Measurements from ENCODE around the gene PCF11.

The PCF11 gene

DNA sequence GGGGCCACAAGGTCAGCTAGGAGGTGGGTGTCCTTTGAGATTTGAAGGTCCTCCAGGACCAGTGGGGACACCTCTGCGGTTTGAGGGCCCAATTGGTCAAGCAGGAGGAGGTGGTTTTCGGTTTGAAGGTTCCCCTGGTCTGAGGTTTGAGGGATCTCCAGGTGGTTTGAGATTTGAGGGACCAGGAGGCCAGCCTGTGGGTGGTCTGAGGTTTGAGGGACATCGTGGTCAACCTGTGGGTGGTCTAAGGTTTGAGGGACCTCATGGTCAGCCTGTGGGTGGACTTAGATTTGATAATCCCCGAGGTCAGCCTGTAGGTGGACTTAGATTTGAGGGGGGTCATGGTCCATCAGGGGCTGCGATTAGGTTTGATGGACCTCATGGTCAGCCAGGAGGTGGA lies 11.8 kb downstream of the PCF11 start:
- Histone ChIP-seq H3K23ac (ENCODE audit: low read length in 2 of 2) (no peak overlapping the region), H3K27ac (ENCODE audit: low read length, poor library complexity, severe bottlenecking) (no peak overlapping the region), H3K4me3 (ENCODE audit: insufficient read depth in 1 of 2, low read depth in 1 of 2, low read length in 2 of 2) (no peak overlapping the region), H3K9ac (ENCODE audit: low read length) (no peak overlapping the region), H3K4me1 (ENCODE audit: control insufficient read depth, insufficient read depth, low read depth, low read length) (peaks cover 6% of the 10 kb centered on the region), H4K8ac (ENCODE audit: low read length) (no peak overlapping the region), H4K91ac (ENCODE audit: low read length) (no peak overlapping the region), H3K18ac (ENCODE audit: low read depth in 1 of 2, low read length in 2 of 2) (no peak overlapping the region), H3K36me3 (ENCODE audit: control insufficient read depth in 1 of 2, insufficient read depth in 2 of 2, low read depth in 1 of 2, low read length in 2 of 2) (peaks cover 21 to 92% of the 10 kb centered on the region in 2 experiments), H3K79me1 (replicated peaks; ENCODE audit: low read length, poor library complexity, severe bottlenecking) (peaks cover 6% of the 10 kb centered on the region), H2AFZ (ENCODE audit: low read depth, low read length) (no peak overlapping the region), H3K14ac (ENCODE audit: low read length in 2 of 2) (no peak overlapping the region), H3K4me2 (ENCODE audit: low read length, poor library complexity, severe bottlenecking) (no peak overlapping the region), H2BK15ac (ENCODE audit: low read depth, poor library complexity, severe bottlenecking) (no peak overlapping the region), H3K9me3 (ENCODE audit: control insufficient read depth, low read length) (no peaks in the 10 kb centered on the region), H2BK120ac (ENCODE audit: low read depth, low read length) (no peak overlapping the region), H3K27me3 (ENCODE audit: control insufficient read depth in 1 of 2, insufficient read depth in 1 of 2, low read length in 2 of 2) (no peaks in the 10 kb centered on the region), H3K4ac (ENCODE audit: low read depth in 1 of 2, low read length in 2 of 2) (no peak overlapping the region), H2AK5ac (ENCODE audit: low read length, severe bottlenecking) (no peak overlapping the region), H2BK12ac (ENCODE audit: low read length in 2 of 2) (no peak overlapping the region), H2BK5ac (ENCODE audit: low read depth, low read length, poor library complexity, severe bottlenecking) (no peak overlapping the region)
- DNase-seq, result no peak
- WGBS, result over 99% methylated on average over 5 of the region's 5 CpGs

DNA sequence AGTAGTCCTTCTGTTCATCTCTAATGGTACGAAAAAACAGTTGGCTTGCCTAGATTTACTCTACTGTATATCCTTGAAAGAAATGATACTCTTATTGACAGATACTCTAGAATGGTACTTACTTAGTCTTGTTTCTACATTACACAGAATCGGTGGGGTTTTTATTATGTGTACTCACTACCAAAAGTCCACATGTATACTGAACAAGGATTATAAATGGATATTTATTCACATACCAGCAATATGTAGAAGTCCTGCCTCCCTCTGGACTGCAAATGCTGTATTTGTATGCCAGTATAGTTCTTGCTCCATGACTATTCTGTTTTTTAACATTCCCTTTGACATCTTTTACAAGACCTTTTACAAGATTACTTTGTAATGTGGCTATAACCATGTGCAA lies 13.9 kb downstream of the PCF11 start:
- no CpG with 5 or more reads among the region's 2 CpGs for WGBS
- H3K27ac ChIP-seq (ENCODE audit: low read length, poor library complexity, severe bottlenecking), result no peak overlapping the region
- DNase-seq, result no peak

DNA sequence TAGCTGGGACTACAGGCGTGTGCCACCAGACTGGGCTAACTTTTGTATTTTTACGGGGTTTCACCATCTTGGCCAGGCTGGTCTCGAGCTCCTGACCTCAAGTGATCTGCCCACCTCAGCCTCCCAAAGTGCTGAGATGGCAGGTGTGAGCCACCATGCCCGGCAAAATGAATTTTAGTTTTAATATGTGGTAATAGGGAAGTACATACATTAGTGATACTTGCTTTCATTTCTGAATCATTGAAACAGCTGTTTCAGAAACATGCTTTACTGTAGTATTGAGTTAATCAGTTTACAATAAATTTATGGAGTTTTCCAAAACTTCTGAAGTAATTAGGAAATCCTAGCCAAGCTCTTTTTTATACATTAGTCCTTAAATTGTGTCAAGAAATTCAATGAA lies 15.6 kb downstream of the PCF11 start:
- H4K8ac ChIP-seq (ENCODE audit: low read length), result no peak overlapping the region
- no peak overlapping the region for H3K18ac ChIP-seq (ENCODE audit: low read depth in 1 of 2, low read length in 2 of 2)
- no peaks in the 10 kb centered on the region for H3K9me3 ChIP-seq (ENCODE audit: control insufficient read depth, low read length)
- no peak overlapping the region for H2AK5ac ChIP-seq (ENCODE audit: low read length, severe bottlenecking)
- no peak overlapping the region for H2BK12ac ChIP-seq (ENCODE audit: low read length in 2 of 2)
- no peak overlapping the region for H3K14ac ChIP-seq (ENCODE audit: low read length in 2 of 2)
- H3K4me3 ChIP-seq (ENCODE audit: insufficient read depth in 1 of 2, low read depth in 1 of 2, low read length in 2 of 2), result no peak overlapping the region
- no peaks in the 10 kb centered on the region for H3K27me3 ChIP-seq (ENCODE audit: control insufficient read depth in 1 of 2, insufficient read depth in 1 of 2, low read length in 2 of 2)
- no peak overlapping the region for H3K9ac ChIP-seq (ENCODE audit: low read length)
- H4K91ac ChIP-seq (ENCODE audit: low read length), result no peak overlapping the region
- H3K4me1 ChIP-seq (ENCODE audit: control insufficient read depth, insufficient read depth, low read depth, low read length), result peaks cover 7% of the 10 kb centered on the region
- H2AFZ ChIP-seq (ENCODE audit: low read depth, low read length), result no peak overlapping the region
- peaks cover 6% of the 10 kb centered on the region for H3K79me1 ChIP-seq (replicated peaks; ENCODE audit: low read length, poor library complexity, severe bottlenecking)
- H3K27ac ChIP-seq (ENCODE audit: low read length, poor library complexity, severe bottlenecking), result no peak overlapping the region
- no peak overlapping the region for H3K4ac ChIP-seq (ENCODE audit: low read depth in 1 of 2, low read length in 2 of 2)
- H3K36me3 ChIP-seq (ENCODE audit: control insufficient read depth in 1 of 2, insufficient read depth in 2 of 2, low read depth in 1 of 2, low read length in 2 of 2), result peaks cover 26 to 87% of the 10 kb centered on the region in 2 experiments
- DNase-seq, result no peak
- 98% methylated on average over 3 of the region's 4 CpGs for WGBS
- H2BK5ac ChIP-seq (ENCODE audit: low read depth, low read length, poor library complexity, severe bottlenecking), result no peak overlapping the region
- no peak overlapping the region for H2BK15ac ChIP-seq (ENCODE audit: low read depth, poor library complexity, severe bottlenecking)
- H3K4me2 ChIP-seq (ENCODE audit: low read length, poor library complexity, severe bottlenecking), result no peak overlapping the region
- H2BK120ac ChIP-seq (ENCODE audit: low read depth, low read length), result no peak overlapping the region
- no peak overlapping the region for H3K23ac ChIP-seq (ENCODE audit: low read length in 2 of 2)

More for the DNA sequence above, 13.9 kb downstream of the PCF11 start:
- Histone ChIP-seq H3K9me3 (ENCODE audit: control insufficient read depth, low read length) (no peaks in the 10 kb centered on the region), H3K27me3 (ENCODE audit: control insufficient read depth in 1 of 2, insufficient read depth in 1 of 2, low read length in 2 of 2) (no peaks in the 10 kb centered on the region), H3K14ac (ENCODE audit: low read length in 2 of 2) (no peak overlapping the region), H2BK15ac (ENCODE audit: low read depth, poor library complexity, severe bottlenecking) (no peak overlapping the region), H3K79me1 (replicated peaks; ENCODE audit: low read length, poor library complexity, severe bottlenecking) (peaks cover 6% of the 10 kb centered on the region), H3K36me3 (ENCODE audit: control insufficient read depth in 1 of 2, insufficient read depth in 2 of 2, low read depth in 1 of 2, low read length in 2 of 2) (peaks cover 26 to 91% of the 10 kb centered on the region in 2 experiments), H4K91ac (ENCODE audit: low read length) (no peak overlapping the region), H3K4me1 (ENCODE audit: control insufficient read depth, insufficient read depth, low read depth, low read length) (peaks cover 7% of the 10 kb centered on the region), H2BK12ac (ENCODE audit: low read length in 2 of 2) (no peak overlapping the region), H4K8ac (ENCODE audit: low read length) (no peak overlapping the region), H3K4ac (ENCODE audit: low read depth in 1 of 2, low read length in 2 of 2) (no peak overlapping the region), H3K4me3 (ENCODE audit: insufficient read depth in 1 of 2, low read depth in 1 of 2, low read length in 2 of 2) (peak overlapping the region in 1 of 2 experiments; percentile 44), H2BK5ac (ENCODE audit: low read depth, low read length, poor library complexity, severe bottlenecking) (no peak overlapping the region), H2AFZ (ENCODE audit: low read depth, low read length) (no peak overlapping the region), H3K23ac (ENCODE audit: low read length in 2 of 2) (no peak overlapping the region), H2BK120ac (ENCODE audit: low read depth, low read length) (no peak overlapping the region), H2AK5ac (ENCODE audit: low read length, severe bottlenecking) (no peak overlapping the region), H3K18ac (ENCODE audit: low read depth in 1 of 2, low read length in 2 of 2) (no peak overlapping the region), H3K4me2 (ENCODE audit: low read length, poor library complexity, severe bottlenecking) (no peak overlapping the region), H3K9ac (ENCODE audit: low read length) (peak overlapping the region; percentile 36)

DNA sequence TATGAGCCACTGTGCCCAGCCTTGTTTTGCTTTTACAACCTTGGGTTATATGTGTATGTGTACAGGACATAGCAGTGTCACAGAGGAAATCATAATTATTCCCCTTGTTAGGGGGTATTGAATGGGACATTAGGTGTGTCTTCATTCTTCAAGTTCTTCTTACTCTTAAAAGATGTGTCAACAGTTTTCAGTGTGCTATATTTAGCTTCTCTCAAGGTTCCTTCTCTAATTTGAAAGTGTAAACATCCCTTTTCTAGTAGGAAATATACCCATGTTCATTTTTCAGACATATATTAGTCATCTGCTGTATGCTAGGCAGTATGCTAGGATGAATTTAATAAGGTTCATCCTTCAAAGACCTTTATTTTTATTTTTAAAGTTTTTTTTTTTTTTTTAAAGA lies 17.1 kb downstream of the PCF11 start:
- no peak overlapping the region for H4K8ac ChIP-seq (ENCODE audit: low read length)

More for the DNA sequence above, 17.1 kb downstream of the PCF11 start:
- Histone ChIP-seq H2AFZ (ENCODE audit: low read depth, low read length) (no peak overlapping the region), H2BK15ac (ENCODE audit: low read depth, poor library complexity, severe bottlenecking) (no peak overlapping the region), H3K9me3 (ENCODE audit: control insufficient read depth, low read length) (no peaks in the 10 kb centered on the region), H2BK12ac (ENCODE audit: low read length in 2 of 2) (no peak overlapping the region), H3K18ac (ENCODE audit: low read depth in 1 of 2, low read length in 2 of 2) (no peak overlapping the region), H3K36me3 (ENCODE audit: control insufficient read depth in 1 of 2, insufficient read depth in 2 of 2, low read depth in 1 of 2, low read length in 2 of 2) (peaks cover 25 to 86% of the 10 kb centered on the region in 2 experiments), H3K4me2 (ENCODE audit: low read length, poor library complexity, severe bottlenecking) (no peak overlapping the region), H3K4me1 (ENCODE audit: control insufficient read depth, insufficient read depth, low read depth, low read length) (peaks cover 7% of the 10 kb centered on the region), H3K4ac (ENCODE audit: low read depth in 1 of 2, low read length in 2 of 2) (no peak overlapping the region), H3K23ac (ENCODE audit: low read length in 2 of 2) (no peak overlapping the region), H3K9ac (ENCODE audit: low read length) (no peak overlapping the region), H2AK5ac (ENCODE audit: low read length, severe bottlenecking) (no peak overlapping the region), H4K91ac (ENCODE audit: low read length) (no peak overlapping the region), H3K27me3 (ENCODE audit: control insufficient read depth in 1 of 2, insufficient read depth in 1 of 2, low read length in 2 of 2) (no peaks in the 10 kb centered on the region), H3K14ac (ENCODE audit: low read length in 2 of 2) (no peak overlapping the region), H3K4me3 (ENCODE audit: insufficient read depth in 1 of 2, low read depth in 1 of 2, low read length in 2 of 2) (no peak overlapping the region), H3K79me1 (replicated peaks; ENCODE audit: low read length, poor library complexity, severe bottlenecking) (no peaks in the 10 kb centered on the region), H2BK5ac (ENCODE audit: low read depth, low read length, poor library complexity, severe bottlenecking) (no peak overlapping the region), H3K27ac (ENCODE audit: low read length, poor library complexity, severe bottlenecking) (no peak overlapping the region), H2BK120ac (ENCODE audit: low read depth, low read length) (no peak overlapping the region)
- no peak for DNase-seq

All from mesenchymal stem cell (in vitro differentiated cells and primary cell).